Activated CD8-positive, alpha-beta memory T cell treated with anti-CD3 and anti-CD28 coated beads for 36 hours (primary cell): ENCODE results near the gene UGT1A10. TPM values are rescaled to one million over a fixed set of nuclear protein-coding genes. Genes with fewer than 3 reads are reported as not detected.

Experiments used
- CTCF ChIA-PET: fragments of 350-600 bp; sonication (Branson Sonifier 250); formaldehyde crosslinking; loops from one replicate; lab custom pipeline; 2021; ENCODE audit warnings: antibody characterized with exemption; lab: Charles Lee
- POLR2A ChIA-PET: fragments of 350-600 bp; sonication (Branson Sonifier 250); formaldehyde crosslinking; loops from one replicate; lab custom pipeline; 2021; ENCODE audit warnings: antibody characterized with exemption; lab: Charles Lee
- total RNA-seq, 2 experiments: library from RNA; stranded (reverse); gene quantifications; one replicate each; pipeline ENCODE4 v1.2.3, GENCODE V29; 2021

UGT1A10 gene
- total RNA-seq, 2 experiments from 2014 or later, result not detected

- ChIA-PET POLR2A (no interaction called here), CTCF (no interaction called here)
Measured at GRCh38 chr2:233815861-233816260, 179.6 kb downstream of the UGT1A10 start.

GRCh38 chr2:233816334-233816733, 180.1 kb downstream of the UGT1A10 start:
- ChIA-PET CTCF (no interaction called here), POLR2A (no interaction called here)

- ChIA-PET CTCF (no interaction called here), POLR2A (no interaction called here)
Measured at GRCh38 chr2:233816771-233817170, 180.5 kb downstream of the UGT1A10 start.

GRCh38 chr2:233817361-233817911, 181.2 kb downstream of the UGT1A10 start:
- ChIA-PET POLR2A (no interaction called here), CTCF (no interaction called here)

GRCh38 chr2:233817995-233818638, 181.9 kb downstream of the UGT1A10 start:
- POLR2A ChIA-PET, result no interaction called here
- CTCF ChIA-PET, result no interaction called here

- POLR2A ChIA-PET, result no interaction called here
- CTCF ChIA-PET, result no interaction called here
Measured at GRCh38 chr2:233818639-233819621, 182.7 kb downstream of the UGT1A10 start.

GRCh38 chr2:233819884-233820773, 183.9 kb downstream of the UGT1A10 start:
- ChIA-PET CTCF (no interaction called here), POLR2A (no interaction called here)

GRCh38 chr2:233820774-233821105, 184.5 kb downstream of the UGT1A10 start:
- ChIA-PET POLR2A (no interaction called here), CTCF (no interaction called here)

DNA sequence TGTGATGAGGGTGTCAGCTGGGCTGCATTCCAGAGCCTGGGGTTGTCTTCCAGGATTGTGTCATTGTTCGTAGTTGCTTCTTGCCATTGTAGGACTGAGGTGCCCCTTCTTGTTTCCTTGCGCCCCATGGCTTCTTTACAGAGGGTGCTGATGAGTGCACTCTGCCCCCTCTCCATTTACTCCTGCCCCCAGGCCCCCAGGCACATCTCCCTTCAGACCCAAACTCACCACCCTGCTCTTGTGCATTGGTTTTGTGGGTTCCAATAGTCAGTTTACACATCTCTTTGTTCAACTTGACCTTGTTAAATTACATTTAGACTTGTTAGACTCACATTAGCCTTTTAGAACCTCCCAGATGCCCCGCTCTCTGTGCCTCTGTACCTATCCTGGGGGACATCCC, 184.9 kb downstream of the UGT1A10 start:
- ChIA-PET POLR2A (no interaction called here), CTCF (no interaction called here)

GRCh38 chr2:233821709-233822100, 185.5 kb downstream of the UGT1A10 start:
- CTCF ChIA-PET, result no interaction called here
- POLR2A ChIA-PET, result no interaction called here

DNA sequence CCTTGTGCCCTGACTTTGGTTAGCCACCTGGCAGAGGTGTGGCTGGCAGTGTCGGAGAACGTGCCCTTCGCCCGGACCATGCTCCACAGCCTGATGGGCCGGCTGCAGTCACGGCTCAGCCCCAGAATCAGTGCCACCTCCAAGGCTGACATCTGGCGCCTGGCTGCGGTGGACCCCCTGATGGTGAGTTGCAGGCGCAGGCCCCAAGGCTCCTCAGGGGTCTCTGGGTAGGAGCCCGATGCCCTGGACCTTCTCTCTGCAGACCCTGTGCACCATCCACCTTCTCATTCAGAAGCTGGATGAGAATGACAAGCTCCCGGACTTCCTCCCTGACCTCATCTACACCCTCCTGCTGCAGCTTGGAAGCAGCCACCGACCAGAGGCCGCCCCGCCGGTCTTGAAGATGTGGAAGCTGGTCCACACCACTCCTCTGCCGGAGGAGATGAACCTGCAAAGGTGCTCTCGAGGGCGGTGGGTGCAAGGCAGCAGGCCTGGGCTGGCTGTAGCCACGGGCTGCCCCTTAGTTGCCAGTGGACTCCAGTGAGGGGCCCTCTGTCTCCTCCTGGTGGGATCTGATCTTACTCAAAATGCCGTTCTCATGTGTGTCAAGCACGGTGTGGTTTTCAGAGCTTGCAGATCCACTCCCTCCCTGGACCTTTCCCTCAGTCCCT, 186.0 kb downstream of the UGT1A10 start:
- ChIA-PET CTCF (no interaction called here), POLR2A (interaction anchor here (0.6 kb wide), 1 partner anchor 743 kb away, joined by 10 read pairs; no protein-coding TSS in a partner anchor)

Other genes starting within 250 kb of the UGT1A10 start
- 10 to 100 TPM; 14.5 to 15.1 TPM for gene USP40, start 69.7 kb upstream of the UGT1A10 start, total RNA-seq
- not detected for gene UGT1A8, start 18.8 kb upstream of the UGT1A10 start, total RNA-seq
- gene UGT1A9, start 35.5 kb downstream of the UGT1A10 start, total RNA-seq, result not detected
- gene UGT1A7, start 45.5 kb downstream of the UGT1A10 start, total RNA-seq, result not detected
- gene UGT1A6, start 56.4 kb downstream of the UGT1A10 start, total RNA-seq, result not detected
- not detected for gene UGT1A5, start 76.5 kb downstream of the UGT1A10 start, total RNA-seq
- not detected for gene UGT1A4, start 82.3 kb downstream of the UGT1A10 start, total RNA-seq
- gene UGT1A3, start 92.6 kb downstream of the UGT1A10 start, total RNA-seq, result not detected
- gene UGT1A1, start 123.8 kb downstream of the UGT1A10 start, total RNA-seq, result not detected
- not detected for gene MROH2A, start 141.9 kb downstream of the UGT1A10 start, total RNA-seq
- 10 to 100 TPM; 49.9 to 53.9 TPM for gene HJURP, start 218.1 kb downstream of the UGT1A10 start, total RNA-seq